Astrocyte (in vitro differentiated cells and primary cell): ENCODE data around the gene CCDC141. TPM values are rescaled to one million over a fixed set of nuclear protein-coding genes. Genes with fewer than 3 reads are reported as not detected.

ENCODE experiments used
- DNase-seq: peaks from one replicate; pipeline ENCODE4 v3.0.0-alpha.2; 2010; ENCODE audit warnings: low read depth
- FAIRE-seq: peaks from 2 replicates; lab custom pipeline; 2011; peaks lifted over from hg19 to GRCh38; lab: Jason Lieb, UNC
- H2AFZ ChIP-seq: 2 replicates; pipeline ENCODE4 v1.6.0; 2012; ENCODE audit warnings: low read depth, low read length, inconsistent platforms
- H3K27ac ChIP-seq: 2 replicates; pipeline ENCODE4 v1.5.1; 2011; ENCODE audit warnings: low read depth, low read length, inconsistent platforms
- H3K27me3 ChIP-seq: 2 replicates; pipeline ENCODE4 v1.6.0; 2011; ENCODE audit warnings: low read length, inconsistent platforms; ENCODE audit not compliant: insufficient read depth
- H3K36me3 ChIP-seq: 2 replicates; pipeline ENCODE4 v1.5.1; 2011; ENCODE audit warnings: low read length, inconsistent platforms; ENCODE audit not compliant: insufficient read depth
- H3K4me1 ChIP-seq: 2 replicates; pipeline ENCODE4 v1.5.1; 2011; ENCODE audit warnings: low read length, inconsistent platforms; ENCODE audit not compliant: insufficient read depth
- H3K4me2 ChIP-seq: 2 replicates; pipeline ENCODE4 v1.6.0; 2012; ENCODE audit warnings: low read length, inconsistent platforms
- H3K4me3 ChIP-seq: 2 replicates; pipeline ENCODE4 v1.5.1; 2011; ENCODE audit warnings: low read depth, mild to moderate bottlenecking, low read length, inconsistent platforms; ENCODE audit not compliant: insufficient read depth
- H3K79me2 ChIP-seq: 2 replicates; pipeline ENCODE4 v1.6.0; 2012; ENCODE audit warnings: mild to moderate bottlenecking, low read length, inconsistent platforms; ENCODE audit not compliant: insufficient read depth
- H3K9ac ChIP-seq: 2 replicates; pipeline ENCODE4 v1.6.0; 2012; ENCODE audit warnings: mild to moderate bottlenecking, low read length, inconsistent platforms
- H3K9me3 ChIP-seq: 2 replicates; pipeline ENCODE4 v1.5.1; 2012; ENCODE audit warnings: low read depth, mild to moderate bottlenecking, low read length, inconsistent platforms; ENCODE audit not compliant: insufficient read depth
- H4K20me1 ChIP-seq: 2 replicates; pipeline ENCODE4 v1.6.0; 2012; ENCODE audit warnings: low read length, inconsistent platforms; ENCODE audit not compliant: insufficient read depth
- H3K27ac Mint-ChIP-seq: one replicate; pipeline ENCODE4 v1.8.0; 2021; ENCODE audit warnings: mild to moderate bottlenecking, mixed read lengths; ENCODE audit not compliant: unreplicated experiment
- H3K27me3 Mint-ChIP-seq: one replicate; pipeline ENCODE4 v1.8.0; 2021; ENCODE audit warnings: low read depth, mixed read lengths; ENCODE audit not compliant: unreplicated experiment
- H3K36me3 Mint-ChIP-seq: one replicate; pipeline ENCODE4 v1.8.0; 2021; ENCODE audit warnings: low read depth, mixed read lengths; ENCODE audit not compliant: unreplicated experiment
- H3K4me1 Mint-ChIP-seq: one replicate; pipeline ENCODE4 v1.8.0; 2021; ENCODE audit warnings: low read depth, mixed read lengths; ENCODE audit not compliant: unreplicated experiment
- H3K4me3 Mint-ChIP-seq: one replicate; pipeline ENCODE4 v1.8.0; 2021; ENCODE audit warnings: mild to moderate bottlenecking, moderate library complexity, mixed read lengths; ENCODE audit not compliant: unreplicated experiment
- H3K9me3 Mint-ChIP-seq: one replicate; pipeline ENCODE4 v1.8.0; 2021; ENCODE audit warnings: mild to moderate bottlenecking, mixed read lengths; ENCODE audit not compliant: unreplicated experiment
- CTCF ChIP-seq: IDR thresholded peaks from 2 replicates; pipeline ENCODE4 v1.5.1; 2011; ENCODE audit warnings: low read depth, mild to moderate bottlenecking, inconsistent platforms, low read length, moderate library complexity; ENCODE audit not compliant: insufficient read depth
- EZH2 ChIP-seq: IDR thresholded peaks from 2 replicates; pipeline ENCODE4 v1.6.1; 2012; ENCODE audit warnings: mild to moderate bottlenecking, low read length, inconsistent platforms; ENCODE audit not compliant: insufficient read depth
- total RNA-seq: library from RNA; stranded (reverse); gene quantifications from 2 replicates; pipeline ENCODE4 v1.2.1, GENCODE V29; 2021

CCDC141 gene
- total RNA-seq, 1 donor from 2014 or later = 0.18 TPM

- FAIRE-seq = no peak
- Histone ChIP-seq H3K4me3 (no peak overlapping the region), H4K20me1 (no peaks in the 10 kb centered on the region), H3K4me1 (no peaks in the 10 kb centered on the region), H3K27ac (no peak overlapping the region), H3K9me3 (no peaks in the 10 kb centered on the region), H3K79me2 (no peaks in the 10 kb centered on the region), H3K36me3 (no peaks in the 10 kb centered on the region), H3K9ac (no peak overlapping the region), H2AFZ (no peak overlapping the region), H3K27me3 (no peaks in the 10 kb centered on the region), H3K4me2 (no peak overlapping the region)
- Mint-ChIP-seq H3K4me1 (no peaks in the 10 kb centered on the region), H3K36me3 (no peaks in the 10 kb centered on the region), H3K27me3 (no peaks in the 10 kb centered on the region), H3K27ac (no peak overlapping the region), H3K9me3 (no peaks in the 10 kb centered on the region), H3K4me3 (no peak overlapping the region)
- DNase-seq = no peak
- no peak for TF ChIP-seq EZH2
- no peak for TF ChIP-seq CTCF
These were observed 141.1 kb downstream of the CCDC141 start for GRCh38 chr2:178908810-178909209.

GRCh38 chr2:178905261-178905660 lies 144.7 kb downstream of the CCDC141 start:
- Histone ChIP-seq H4K20me1 (no peaks in the 10 kb centered on the region), H3K9me3 (no peaks in the 10 kb centered on the region), H3K4me3 (no peak overlapping the region), H3K9ac (no peak overlapping the region), H3K36me3 (no peaks in the 10 kb centered on the region), H3K4me2 (no peak overlapping the region), H3K27ac (no peak overlapping the region), H3K27me3 (no peaks in the 10 kb centered on the region), H3K4me1 (no peaks in the 10 kb centered on the region), H3K79me2 (no peaks in the 10 kb centered on the region), H2AFZ (no peak overlapping the region)
- FAIRE-seq (no peak), DNase-seq (no peak)
- Mint-ChIP-seq H3K27me3 (no peaks in the 10 kb centered on the region), H3K9me3 (no peaks in the 10 kb centered on the region), H3K4me1 (no peaks in the 10 kb centered on the region), H3K27ac (no peak overlapping the region), H3K36me3 (no peaks in the 10 kb centered on the region), H3K4me3 (no peak overlapping the region)
- TF ChIP-seq CTCF = no peak
- no peak for TF ChIP-seq EZH2

- no peak overlapping the region for H3K9ac ChIP-seq
- H2AFZ ChIP-seq = no peak overlapping the region
- Mint-ChIP-seq H3K27me3 (no peaks in the 10 kb centered on the region), H3K9me3 (no peaks in the 10 kb centered on the region), H3K36me3 (no peaks in the 10 kb centered on the region), H3K4me1 (peaks cover 2% of the 10 kb centered on the region), H3K27ac (no peak overlapping the region), H3K4me3 (no peak overlapping the region)
- H3K4me2 ChIP-seq = no peak overlapping the region
- no peak overlapping the region for H3K4me3 ChIP-seq
- H3K27ac ChIP-seq = no peak overlapping the region
- no peaks in the 10 kb centered on the region for H3K9me3 ChIP-seq
- H3K79me2 ChIP-seq = no peaks in the 10 kb centered on the region
- TF ChIP-seq CTCF (no peak), EZH2 (no peak)
- H3K4me1 ChIP-seq = no peaks in the 10 kb centered on the region
- FAIRE-seq = no peak
- H3K27me3 ChIP-seq = no peaks in the 10 kb centered on the region
- H3K36me3 ChIP-seq = no peaks in the 10 kb centered on the region
- H4K20me1 ChIP-seq = no peaks in the 10 kb centered on the region
- DNase-seq = no peak
These were observed 150.3 kb downstream of the CCDC141 start for GRCh38 chr2:178899656-178900055.
